Stimulated activated CD4-positive, alpha-beta T cell treated with anti-CD3 and anti-CD28 coated beads, Interleukin-1b, Interleukin-23, amount 100 ng/mL, for 4 hours (primary cell): Measurements from ENCODE around the gene ESF1.

Experiments
- DNase-seq, 2 donors: peaks; one replicate each; pipeline ENCODE4 v3.0.0-alpha.2; 2020; ENCODE audit warnings: low read depth in 2 of 2

Gene ESF1, protein sequence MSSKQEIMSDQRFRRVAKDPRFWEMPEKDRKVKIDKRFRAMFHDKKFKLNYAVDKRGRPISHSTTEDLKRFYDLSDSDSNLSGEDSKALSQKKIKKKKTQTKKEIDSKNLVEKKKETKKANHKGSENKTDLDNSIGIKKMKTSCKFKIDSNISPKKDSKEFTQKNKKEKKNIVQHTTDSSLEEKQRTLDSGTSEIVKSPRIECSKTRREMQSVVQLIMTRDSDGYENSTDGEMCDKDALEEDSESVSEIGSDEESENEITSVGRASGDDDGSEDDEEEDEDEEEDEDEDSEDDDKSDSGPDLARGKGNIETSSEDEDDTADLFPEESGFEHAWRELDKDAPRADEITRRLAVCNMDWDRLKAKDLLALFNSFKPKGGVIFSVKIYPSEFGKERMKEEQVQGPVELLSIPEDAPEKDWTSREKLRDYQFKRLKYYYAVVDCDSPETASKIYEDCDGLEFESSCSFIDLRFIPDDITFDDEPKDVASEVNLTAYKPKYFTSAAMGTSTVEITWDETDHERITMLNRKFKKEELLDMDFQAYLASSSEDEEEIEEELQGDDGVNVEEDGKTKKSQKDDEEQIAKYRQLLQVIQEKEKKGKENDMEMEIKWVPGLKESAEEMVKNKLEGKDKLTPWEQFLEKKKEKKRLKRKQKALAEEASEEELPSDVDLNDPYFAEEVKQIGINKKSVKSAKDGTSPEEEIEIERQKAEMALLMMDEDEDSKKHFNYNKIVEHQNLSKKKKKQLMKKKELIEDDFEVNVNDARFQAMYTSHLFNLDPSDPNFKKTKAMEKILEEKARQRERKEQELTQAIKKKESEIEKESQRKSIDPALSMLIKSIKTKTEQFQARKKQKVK

GRCh38 chr20:13784893-13785715 is at the start of gene ESF1, which contains the start of gene NDUFAF5:
Gene ESF1 (minus strand): TSS chr20:13784919. CDS start chr20:13783140, 1,779 bp downstream.
Gene NDUFAF5 (plus strand): TSS chr20:13785028. CDS start chr20:13785069, 41 bp downstream.
- peak; percentile 82 to 85 for DNase-seq

GRCh38 chr20:13831476-13831875 is 46.8 kb upstream of the ESF1 start:
- no peak for DNase-seq

GRCh38 chr20:13825465-13825864 is 40.7 kb upstream of the ESF1 start:
- DNase-seq: no peak

DNA sequence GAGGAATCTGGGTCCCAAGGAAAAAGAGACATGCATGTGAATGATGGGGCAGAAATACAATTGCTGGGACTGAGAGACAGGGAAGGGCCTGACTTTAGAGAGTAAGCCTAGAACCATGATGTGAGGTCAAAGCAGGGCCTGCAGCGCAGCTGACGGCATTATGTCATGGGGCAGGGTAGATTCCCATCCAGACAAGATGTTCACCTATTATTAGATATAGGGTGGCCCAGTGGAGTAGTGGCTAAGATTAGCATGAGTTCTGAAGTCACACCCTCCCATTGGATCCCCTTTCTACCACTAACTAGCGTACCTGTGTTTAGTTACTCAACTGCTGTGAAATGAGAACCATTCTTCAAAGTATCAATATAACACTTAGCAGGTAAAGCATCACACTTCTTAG is 39.7 kb upstream of the ESF1 start:
- DNase-seq: no peak

GRCh38 chr20:13822459-13822858 is 37.7 kb upstream of the ESF1 start:
- DNase-seq: no peak

- DNase-seq: no peak
These were observed 37.2 kb upstream of the ESF1 start for GRCh38 chr20:13821876-13822275.

GRCh38 chr20:13819885-13820645 is 35.3 kb upstream of the ESF1 start:
- peak in 1 of 2 donors; percentile 3 for DNase-seq

GRCh38 chr20:13817342-13817741 is 32.6 kb upstream of the ESF1 start:
- DNase-seq: no peak

- no peak for DNase-seq
These were observed 32.0 kb upstream of the ESF1 start for GRCh38 chr20:13816757-13817156.

DNA sequence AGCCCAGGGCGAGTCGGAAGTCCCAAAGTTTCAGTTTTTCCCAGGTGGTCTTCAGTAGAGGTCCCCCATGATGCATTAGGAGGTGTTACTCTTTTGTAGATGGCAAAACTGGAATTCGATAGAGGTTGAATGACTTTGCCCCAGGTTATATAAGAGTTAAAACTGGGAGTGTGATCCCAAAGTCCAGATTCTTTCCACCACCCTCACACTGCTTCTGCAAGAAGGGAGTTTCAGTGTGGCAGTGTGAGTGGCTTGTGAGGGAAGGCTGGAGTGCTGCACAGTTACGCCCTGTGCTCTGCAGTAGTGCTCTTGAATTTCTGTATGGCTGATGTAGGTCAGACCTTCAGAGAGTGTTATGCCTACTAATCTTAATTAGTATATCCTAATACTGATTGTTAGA is 30.0 kb upstream of the ESF1 start:
- DNase-seq: no peak

GRCh38 chr20:13813910-13814309 is 29.2 kb upstream of the ESF1 start:
- no peak for DNase-seq

GRCh38 chr20:13810446-13810845 is 25.7 kb upstream of the ESF1 start:
- no peak for DNase-seq

GRCh38 chr20:13809855-13810254 is 25.1 kb upstream of the ESF1 start:
- DNase-seq: no peak

DNA sequence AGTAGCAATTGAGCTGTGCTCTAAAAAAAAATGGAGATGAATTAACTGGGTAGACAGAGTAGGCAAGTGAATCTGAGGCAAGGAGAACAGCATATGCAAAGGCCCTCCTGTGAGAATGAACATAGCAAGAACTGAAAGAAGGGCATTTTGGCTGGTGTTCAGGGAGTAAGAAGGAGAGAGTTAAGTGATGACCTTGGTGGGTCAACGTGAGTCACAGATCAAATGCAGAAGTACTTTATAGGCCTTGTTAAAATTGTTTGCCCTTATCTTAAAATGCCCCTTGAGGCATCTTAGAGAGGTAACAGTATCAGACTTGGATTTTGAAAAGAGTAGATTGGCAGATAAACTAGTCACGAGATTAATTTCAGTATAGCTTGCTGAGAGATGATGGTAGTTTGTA is 24.7 kb upstream of the ESF1 start:
- no peak for DNase-seq

DNA sequence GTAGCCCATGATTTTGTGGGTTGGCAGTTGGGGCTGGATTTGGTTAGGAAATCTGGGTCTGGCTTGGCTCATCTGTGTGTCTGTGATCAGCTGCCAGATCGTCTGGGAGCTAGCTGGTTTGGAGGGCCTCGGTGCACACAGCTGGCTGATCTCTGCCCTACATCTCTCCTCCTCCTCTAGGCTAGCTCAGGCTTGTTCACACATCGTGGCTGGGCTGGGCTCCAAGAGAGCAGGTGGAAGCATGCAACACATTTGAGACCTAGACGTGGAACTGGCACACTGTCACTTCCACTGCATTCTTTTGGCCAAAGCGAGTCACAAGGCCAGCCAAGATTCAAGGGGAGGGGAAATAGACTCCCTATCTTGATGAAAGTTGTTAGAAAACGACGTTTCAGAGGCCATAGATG is 16.0 kb upstream of the ESF1 start:
- no peak for DNase-seq

GRCh38 chr20:13799974-13800373 is 15.3 kb upstream of the ESF1 start:
- no peak for DNase-seq

DNA sequence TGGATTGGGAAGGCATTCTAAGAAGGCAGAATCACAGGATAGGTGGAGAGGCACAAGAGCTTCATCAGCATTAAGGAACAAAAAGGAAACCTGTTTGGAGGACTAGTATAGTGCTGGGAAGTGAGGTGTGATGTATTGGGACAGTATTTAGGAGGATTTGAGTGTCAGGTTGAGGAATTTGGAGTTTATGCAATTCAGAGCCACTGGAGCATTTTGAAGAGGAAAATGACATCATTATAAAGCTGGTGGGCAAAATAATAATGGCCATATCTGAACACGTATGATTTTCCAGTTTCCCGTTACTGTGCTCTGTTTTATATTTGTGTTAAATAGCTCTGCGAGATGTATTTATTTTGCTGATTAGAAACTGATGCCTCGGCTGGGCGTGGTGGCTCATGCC is 14.3 kb upstream of the ESF1 start:
- DNase-seq: no peak

DNA sequence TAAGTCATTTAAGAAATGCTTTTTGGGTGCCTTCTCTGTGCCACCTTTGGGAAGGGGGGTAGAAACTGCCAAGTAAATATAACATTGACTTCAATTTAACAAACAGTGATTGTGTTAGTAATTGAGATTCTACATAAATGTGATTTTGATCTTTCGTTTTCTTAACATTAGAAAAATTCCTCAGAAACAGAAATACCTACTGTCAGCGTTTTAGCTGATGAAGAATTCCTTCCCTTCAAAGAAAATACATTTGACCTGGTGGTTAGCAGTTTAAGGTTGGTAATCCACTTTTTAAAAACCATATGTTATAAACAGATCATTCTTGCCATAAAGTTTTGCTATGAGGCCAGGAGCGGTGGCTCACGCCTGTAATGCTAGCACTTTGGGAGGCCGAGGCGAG is 9.9 kb upstream of the ESF1 start:
- DNase-seq: no peak

- DNase-seq: no peak
These were observed 8.3 kb upstream of the ESF1 start for GRCh38 chr20:13793001-13793400.

- DNase-seq: no peak
These were observed 7.1 kb upstream of the ESF1 start for GRCh38 chr20:13791540-13792459.
